Loucy (cell line): ENCODE results near the gene TASP1.

Experiments used
- H2AFZ ChIP-seq: fragments of 200-600 bp; sonication (generic); 2 replicates; pipeline ENCODE4 v1.6.0; 2016; ENCODE audit warnings: antibody characterized with exemption, mild to moderate bottlenecking, low read length, moderate library complexity
- H3F3A ChIP-seq: fragments of 200-600 bp; 2 replicates; pipeline ENCODE4 v1.6.0; 2016; ENCODE audit warnings: antibody characterized with exemption, low read depth, mild to moderate bottlenecking
- H3K27me3 ChIP-seq: fragments of 200-600 bp; sonication (generic); 2 replicates; pipeline ENCODE4 v1.6.1; 2014; ENCODE audit warnings: low read length, mild to moderate bottlenecking; ENCODE audit not compliant: insufficient read depth, poor library complexity, severe bottlenecking
- H3K36me3 ChIP-seq: fragments of 200-600 bp; sonication (generic); 2 replicates; pipeline ENCODE4 v1.6.1; 2016; ENCODE audit warnings: low read length; ENCODE audit not compliant: insufficient read depth
- H3K4me1 ChIP-seq: fragments of 200-600 bp; sonication (generic); 2 replicates; pipeline ENCODE4 v1.5.1; 2014; ENCODE audit warnings: low read length, mild to moderate bottlenecking; ENCODE audit not compliant: insufficient read depth, poor library complexity, severe bottlenecking
- H3K4me2 ChIP-seq: fragments of 200-600 bp; sonication (generic); 2 replicates; pipeline ENCODE4 v1.6.0; 2014; ENCODE audit warnings: antibody characterized with exemption, low read length, low read depth, mild to moderate bottlenecking; ENCODE audit not compliant: poor library complexity, severe bottlenecking
- H3K4me3 ChIP-seq: fragments of 200-600 bp; sonication (generic); 2 replicates; pipeline ENCODE4 v1.5.1; 2014; ENCODE audit warnings: low read length, mild to moderate bottlenecking, mixed read lengths; ENCODE audit not compliant: poor library complexity, severe bottlenecking
- H3K79me2 ChIP-seq: fragments of 200-600 bp; sonication (generic); 2 replicates; pipeline ENCODE4 v1.6.1; 2014; ENCODE audit warnings: low read length; ENCODE audit not compliant: insufficient read depth
- H3K9ac ChIP-seq: fragments of 200-600 bp; sonication (generic); 2 replicates; pipeline ENCODE4 v1.6.0; 2014; ENCODE audit warnings: mild to moderate bottlenecking, low read depth, low read length, moderate library complexity; ENCODE audit not compliant: poor library complexity, severe bottlenecking
- H3K9me2 ChIP-seq: fragments of 200-600 bp; sonication (generic); replicated peaks from 2 replicates; pipeline ENCODE4 v1.6.1; 2016; ENCODE audit warnings: low read depth, low read length, mixed read lengths
- H3K9me3 ChIP-seq: fragments of 200-600 bp; sonication (generic); 2 replicates; pipeline ENCODE4 v1.6.1; 2014; ENCODE audit warnings: mild to moderate bottlenecking, antibody characterized with exemption, low read length, low read depth; ENCODE audit not compliant: insufficient read depth
- H4K20me1 ChIP-seq: fragments of 200-600 bp; sonication (generic); 2 replicates; pipeline ENCODE4 v1.6.0; 2014; ENCODE audit warnings: antibody characterized with exemption, low read length, mild to moderate bottlenecking; ENCODE audit not compliant: insufficient read depth, poor library complexity, severe bottlenecking
- EZH2phosphoT487 ChIP-seq: fragments of 200-600 bp; IDR thresholded peaks from 2 replicates; pipeline ENCODE4 v1.6.1; 2018; ENCODE audit warnings: antibody characterized with exemption, mild to moderate bottlenecking, moderate library complexity, borderline replicate concordance
- TF ChIP-seq, protein P1 (sequence below): fragments of 200-600 bp; sonication (generic); conservative IDR thresholded peaks from 2 replicates; pipeline ENCODE4 v1.5.1; 2014; ENCODE audit warnings: mild to moderate bottlenecking, antibody characterized with exemption, low read length

TASP1 gene

GRCh38 chr20:13545790-13546189 is 92.9 kb downstream of the TASP1 start:
- no peaks in the 10 kb centered on the region for H3K9me3 ChIP-seq
- no peaks in the 10 kb centered on the region for H3K9me2 ChIP-seq
- no peaks in the 10 kb centered on the region for H4K20me1 ChIP-seq
- H3K27me3 ChIP-seq = no peaks in the 10 kb centered on the region
- H3K36me3 ChIP-seq = no peaks in the 10 kb centered on the region
- no peak overlapping the region for H3K4me2 ChIP-seq
- no peak overlapping the region for H3K4me3 ChIP-seq
- no peak overlapping the region for H3K9ac ChIP-seq
- no peak overlapping the region for H2AFZ ChIP-seq
- no peaks in the 10 kb centered on the region for H3K4me1 ChIP-seq
- H3K79me2 ChIP-seq = no peaks in the 10 kb centered on the region
- TF ChIP-seq, protein P1, sequence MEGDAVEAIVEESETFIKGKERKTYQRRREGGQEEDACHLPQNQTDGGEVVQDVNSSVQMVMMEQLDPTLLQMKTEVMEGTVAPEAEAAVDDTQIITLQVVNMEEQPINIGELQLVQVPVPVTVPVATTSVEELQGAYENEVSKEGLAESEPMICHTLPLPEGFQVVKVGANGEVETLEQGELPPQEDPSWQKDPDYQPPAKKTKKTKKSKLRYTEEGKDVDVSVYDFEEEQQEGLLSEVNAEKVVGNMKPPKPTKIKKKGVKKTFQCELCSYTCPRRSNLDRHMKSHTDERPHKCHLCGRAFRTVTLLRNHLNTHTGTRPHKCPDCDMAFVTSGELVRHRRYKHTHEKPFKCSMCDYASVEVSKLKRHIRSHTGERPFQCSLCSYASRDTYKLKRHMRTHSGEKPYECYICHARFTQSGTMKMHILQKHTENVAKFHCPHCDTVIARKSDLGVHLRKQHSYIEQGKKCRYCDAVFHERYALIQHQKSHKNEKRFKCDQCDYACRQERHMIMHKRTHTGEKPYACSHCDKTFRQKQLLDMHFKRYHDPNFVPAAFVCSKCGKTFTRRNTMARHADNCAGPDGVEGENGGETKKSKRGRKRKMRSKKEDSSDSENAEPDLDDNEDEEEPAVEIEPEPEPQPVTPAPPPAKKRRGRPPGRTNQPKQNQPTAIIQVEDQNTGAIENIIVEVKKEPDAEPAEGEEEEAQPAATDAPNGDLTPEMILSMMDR = no peak
- no peak for TF ChIP-seq EZH2phosphoT487
- H3F3A ChIP-seq = no peaks in the 10 kb centered on the region

DNA sequence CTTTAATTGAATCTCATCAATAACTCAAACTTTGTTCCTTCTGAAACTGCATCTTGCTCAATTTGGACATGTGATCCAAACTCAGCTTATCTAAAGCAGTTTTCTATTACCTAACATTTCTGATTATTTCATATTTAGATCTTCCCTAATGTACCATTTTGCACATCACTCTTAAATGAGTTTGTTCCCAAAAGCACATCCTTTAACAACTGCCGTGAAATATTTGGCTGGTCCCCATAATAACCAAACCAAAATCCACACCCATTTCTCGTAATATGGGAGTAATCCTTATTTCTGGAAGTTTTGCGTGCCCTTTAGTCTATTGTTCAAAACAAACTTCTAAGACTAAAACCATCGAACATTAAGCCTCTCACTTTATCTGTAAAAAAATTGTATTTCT is 94.9 kb downstream of the TASP1 start:
- TF ChIP-seq, protein P1 = no peak
- no peak for TF ChIP-seq EZH2phosphoT487
- H3K4me3 ChIP-seq = no peak overlapping the region
- no peaks in the 10 kb centered on the region for H3K79me2 ChIP-seq

DNA sequence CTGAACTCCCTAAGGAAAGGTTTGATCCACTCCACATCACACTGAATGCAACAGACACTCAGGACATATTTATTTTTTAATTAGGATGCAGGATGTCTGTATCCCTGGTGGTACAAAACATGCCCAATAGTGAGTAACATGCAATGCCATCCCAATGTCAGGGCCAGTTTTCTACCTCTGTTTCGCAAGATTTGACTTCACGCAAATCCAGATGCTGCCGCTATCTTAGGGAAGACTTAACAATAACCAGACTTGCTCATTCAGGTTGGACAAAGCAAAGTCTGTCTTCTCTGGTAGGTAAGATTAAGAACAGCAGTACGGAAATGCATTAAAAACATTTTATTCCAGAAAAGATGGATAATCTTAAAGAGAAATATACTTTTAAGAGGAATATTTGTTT is 103.1 kb downstream of the TASP1 start:
- no peaks in the 10 kb centered on the region for H3K9me3 ChIP-seq
- H4K20me1 ChIP-seq = no peaks in the 10 kb centered on the region
- H3K4me3 ChIP-seq = no peak overlapping the region
- H3K9me2 ChIP-seq = no peaks in the 10 kb centered on the region
- no peak overlapping the region for H2AFZ ChIP-seq
- no peaks in the 10 kb centered on the region for H3K27me3 ChIP-seq
- no peak overlapping the region for H3K9ac ChIP-seq
- peaks cover 5% of the 10 kb centered on the region; the same call in 1 of the 2 replicates for H3K36me3 ChIP-seq
- TF ChIP-seq EZH2phosphoT487 = no peak
- TF ChIP-seq, protein P1 = no peak
- H3K4me2 ChIP-seq = no peak overlapping the region
- no peaks in the 10 kb centered on the region for H3K79me2 ChIP-seq
- no peaks in the 10 kb centered on the region for H3K4me1 ChIP-seq
- no peaks in the 10 kb centered on the region for H3F3A ChIP-seq

More for the DNA sequence above, 94.9 kb downstream of the TASP1 start:
- H3K4me2 ChIP-seq = no peak overlapping the region
- H3K4me1 ChIP-seq = no peaks in the 10 kb centered on the region
- H3K9me2 ChIP-seq = no peaks in the 10 kb centered on the region
- no peaks in the 10 kb centered on the region for H4K20me1 ChIP-seq
- H3K9ac ChIP-seq = no peak overlapping the region
- H3K9me3 ChIP-seq = no peaks in the 10 kb centered on the region
- no peaks in the 10 kb centered on the region for H3K27me3 ChIP-seq
- no peaks in the 10 kb centered on the region for H3F3A ChIP-seq
- H3K36me3 ChIP-seq = no peaks in the 10 kb centered on the region
- no peak overlapping the region for H2AFZ ChIP-seq
